Panc1 (cell line): ENCODE results near the gene TBC1D16.

Source experiments
- POLR2AphosphoS5 ChIP-seq: IDR thresholded peaks from 2 replicates; pipeline ENCODE4 v1.6.1; 2012; ENCODE audit warnings: mild to moderate bottlenecking, low read depth, low read length, moderate library complexity
- TCF7L2 ChIP-seq: IDR thresholded peaks from 2 replicates; pipeline ENCODE4 v1.6.1; 2011; ENCODE audit warnings: mild to moderate bottlenecking, low read depth, low read length, inconsistent platforms
- TF ChIP-seq, protein P1 (sequence below): fragments of 450-650 bp; IDR thresholded peaks from 2 replicates; pipeline ENCODE4 v1.5.1; 2017; ENCODE audit warnings: mild to moderate bottlenecking

DNA sequence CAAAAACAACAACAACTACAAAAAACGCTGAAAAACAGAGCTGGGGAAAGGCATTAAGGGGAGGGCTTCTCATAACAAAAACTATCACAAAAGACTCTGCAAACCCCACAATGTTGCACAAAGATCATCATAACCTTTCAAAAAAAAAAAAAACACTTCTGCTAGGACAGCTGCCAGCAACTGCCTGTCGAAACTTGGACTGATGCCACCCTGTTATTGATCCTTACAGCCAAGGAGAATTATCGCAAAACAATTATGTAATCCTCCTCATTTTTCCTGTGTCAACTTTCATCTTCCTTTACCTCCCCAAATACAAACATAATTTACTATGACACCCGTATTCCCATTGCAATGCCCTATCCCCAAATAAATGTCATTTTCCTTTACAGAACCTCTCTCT is 10.0 kb upstream of the TBC1D16 start:
- no peak for TF ChIP-seq TCF7L2
- no peak for TF ChIP-seq POLR2AphosphoS5
- TF ChIP-seq, protein P1, sequence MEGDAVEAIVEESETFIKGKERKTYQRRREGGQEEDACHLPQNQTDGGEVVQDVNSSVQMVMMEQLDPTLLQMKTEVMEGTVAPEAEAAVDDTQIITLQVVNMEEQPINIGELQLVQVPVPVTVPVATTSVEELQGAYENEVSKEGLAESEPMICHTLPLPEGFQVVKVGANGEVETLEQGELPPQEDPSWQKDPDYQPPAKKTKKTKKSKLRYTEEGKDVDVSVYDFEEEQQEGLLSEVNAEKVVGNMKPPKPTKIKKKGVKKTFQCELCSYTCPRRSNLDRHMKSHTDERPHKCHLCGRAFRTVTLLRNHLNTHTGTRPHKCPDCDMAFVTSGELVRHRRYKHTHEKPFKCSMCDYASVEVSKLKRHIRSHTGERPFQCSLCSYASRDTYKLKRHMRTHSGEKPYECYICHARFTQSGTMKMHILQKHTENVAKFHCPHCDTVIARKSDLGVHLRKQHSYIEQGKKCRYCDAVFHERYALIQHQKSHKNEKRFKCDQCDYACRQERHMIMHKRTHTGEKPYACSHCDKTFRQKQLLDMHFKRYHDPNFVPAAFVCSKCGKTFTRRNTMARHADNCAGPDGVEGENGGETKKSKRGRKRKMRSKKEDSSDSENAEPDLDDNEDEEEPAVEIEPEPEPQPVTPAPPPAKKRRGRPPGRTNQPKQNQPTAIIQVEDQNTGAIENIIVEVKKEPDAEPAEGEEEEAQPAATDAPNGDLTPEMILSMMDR, result no peak
